Stimulated activated CD8-positive, alpha-beta memory T cell treated with anti-CD3 and anti-CD28 coated beads, Interleukin-7, amount 100 ng/mL, for 1 hour (primary cell): Measurements from ENCODE around the gene B9D1.

Experiments
- DNase-seq, 2 donors: peaks; one replicate each; pipeline ENCODE4 v3.0.0-alpha.2; 2020; ENCODE audit warnings: low read depth in 2 of 2

B9D1 gene, protein sequence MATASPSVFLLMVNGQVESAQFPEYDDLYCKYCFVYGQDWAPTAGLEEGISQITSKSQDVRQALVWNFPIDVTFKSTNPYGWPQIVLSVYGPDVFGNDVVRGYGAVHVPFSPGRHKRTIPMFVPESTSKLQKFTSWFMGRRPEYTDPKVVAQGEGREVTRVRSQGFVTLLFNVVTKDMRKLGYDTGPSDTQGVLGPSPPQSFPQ

DNA sequence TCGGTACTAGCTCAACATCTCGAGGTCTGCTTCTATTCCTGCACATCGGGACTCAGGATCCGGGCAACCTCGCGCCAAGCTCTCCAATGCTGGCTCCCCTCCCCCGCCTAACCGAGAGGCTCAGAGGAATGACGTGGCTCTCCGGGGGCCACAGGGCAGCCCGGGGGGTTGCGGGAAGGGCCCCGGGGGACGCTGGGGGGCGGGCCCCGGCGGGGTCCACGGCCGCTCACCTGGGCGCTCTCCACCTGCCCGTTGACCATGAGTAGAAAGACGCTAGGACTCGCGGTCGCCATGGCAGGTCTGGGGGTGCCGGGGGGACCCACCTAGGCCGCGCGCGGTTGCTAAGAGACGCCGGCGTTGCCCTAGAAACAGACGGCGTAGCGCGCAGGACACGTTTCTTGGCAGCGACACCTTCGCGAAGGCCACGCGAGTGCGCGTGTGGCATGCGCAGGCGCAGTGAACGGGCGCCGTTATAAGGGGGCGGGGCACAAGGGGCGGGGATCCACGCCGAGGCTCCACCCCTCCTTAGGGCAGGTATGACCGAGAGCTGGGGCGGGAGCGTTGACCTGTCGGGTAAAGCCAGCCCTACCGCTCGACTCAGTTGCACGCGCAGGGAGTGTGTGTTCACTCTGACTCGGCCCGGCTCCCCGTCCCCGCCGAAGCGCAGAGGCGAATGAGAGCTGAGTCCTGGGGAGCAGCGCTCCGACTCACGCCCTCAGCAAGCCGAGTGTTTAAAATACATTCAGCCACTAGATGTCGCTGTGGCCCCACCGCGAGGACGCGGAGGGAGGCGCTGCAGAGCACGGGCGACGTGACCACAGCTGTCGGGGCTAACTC, at the start of gene B9D1:
Gene B9D1, minus strand, starts transcription at position 447 of the 837 bp plus-strand sequence. Its CDS starts 154 bp downstream, at position 293.
- peak; percentile 93 for DNase-seq

GRCh38 chr17:19411631-19412030, 49.1 kb upstream of the B9D1 start:
- no peak for DNase-seq

- DNase-seq: no peak
These were observed 48.5 kb upstream of the B9D1 start, which contains the start of gene RNF112 for GRCh38 chr17:19410875-19411620. TSS of gene RNF112 (plus strand) at chr17:19411232. CDS start at chr17:19411409, 177 bp downstream.

GRCh38 chr17:19410091-19410490, 47.6 kb upstream of the B9D1 start:
- DNase-seq: no peak

DNA sequence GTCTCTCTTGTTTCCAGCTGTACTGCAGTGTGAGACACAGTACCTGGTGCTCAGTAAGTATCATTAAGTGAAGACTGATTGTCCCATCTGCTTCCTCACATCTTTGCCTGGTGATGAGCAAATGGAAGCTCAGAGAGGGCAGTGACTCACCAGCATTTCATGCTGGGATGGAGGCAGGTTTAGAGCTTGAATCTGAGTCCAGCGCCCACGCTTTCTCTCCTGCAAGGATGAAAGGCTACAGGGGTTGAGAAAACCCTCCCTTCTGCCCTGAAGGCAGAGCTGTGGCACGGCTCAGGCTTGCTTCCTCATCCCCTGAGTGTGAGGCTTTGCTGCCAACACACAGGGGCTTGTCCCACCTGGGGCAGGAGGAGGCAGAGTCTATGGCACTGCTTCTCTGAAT, 47.0 kb upstream of the B9D1 start:
- no peak for DNase-seq

GRCh38 chr17:19409066-19409465, 46.5 kb upstream of the B9D1 start:
- no peak for DNase-seq

DNA sequence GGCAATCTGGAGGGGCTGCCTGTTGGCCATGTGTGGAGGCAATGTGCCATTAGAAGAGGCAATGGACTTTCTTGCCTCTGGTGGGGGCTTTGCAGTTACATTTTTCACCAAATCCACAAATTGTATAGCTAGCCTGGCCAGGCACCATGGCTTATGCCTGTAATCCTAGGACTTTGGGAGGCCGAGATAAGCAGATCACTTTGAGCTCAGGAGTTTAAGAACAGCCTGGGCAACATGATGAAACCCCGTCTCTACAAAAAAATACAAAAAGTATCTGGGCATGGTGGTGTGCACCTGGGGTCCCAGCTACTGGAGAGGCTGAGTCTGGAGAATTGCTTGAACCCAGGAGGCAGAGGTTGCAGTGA, 45.8 kb upstream of the B9D1 start:
- DNase-seq: no peak

GRCh38 chr17:19407601-19408345, 45.2 kb upstream of the B9D1 start:
- DNase-seq: no peak

DNA sequence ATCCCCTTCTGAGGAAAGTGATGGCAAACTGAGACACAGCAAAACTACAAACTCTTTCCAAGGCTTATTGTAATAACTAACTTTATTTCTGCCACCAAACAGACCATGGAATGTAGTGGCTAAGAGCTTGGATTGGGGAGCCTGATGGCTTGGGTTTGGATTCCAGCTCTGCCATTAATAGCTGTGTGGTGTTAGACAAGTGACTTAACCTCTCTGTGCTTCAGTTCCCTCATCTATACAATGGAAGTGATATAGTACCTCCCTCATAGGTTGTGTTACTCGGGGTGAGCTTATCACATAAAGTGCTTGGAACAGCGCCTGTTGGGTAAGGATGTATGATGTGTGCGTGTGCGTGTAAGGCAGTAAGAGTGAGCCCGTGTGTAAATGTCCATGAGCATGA, 42.6 kb upstream of the B9D1 start:
- DNase-seq: no peak

GRCh38 chr17:19404264-19404663, 41.7 kb upstream of the B9D1 start:
- no peak for DNase-seq

- DNase-seq: no peak
These were observed 40.5 kb upstream of the B9D1 start for GRCh38 chr17:19403021-19403420.

GRCh38 chr17:19402171-19402570, 39.6 kb upstream of the B9D1 start:
- DNase-seq: no peak

DNA sequence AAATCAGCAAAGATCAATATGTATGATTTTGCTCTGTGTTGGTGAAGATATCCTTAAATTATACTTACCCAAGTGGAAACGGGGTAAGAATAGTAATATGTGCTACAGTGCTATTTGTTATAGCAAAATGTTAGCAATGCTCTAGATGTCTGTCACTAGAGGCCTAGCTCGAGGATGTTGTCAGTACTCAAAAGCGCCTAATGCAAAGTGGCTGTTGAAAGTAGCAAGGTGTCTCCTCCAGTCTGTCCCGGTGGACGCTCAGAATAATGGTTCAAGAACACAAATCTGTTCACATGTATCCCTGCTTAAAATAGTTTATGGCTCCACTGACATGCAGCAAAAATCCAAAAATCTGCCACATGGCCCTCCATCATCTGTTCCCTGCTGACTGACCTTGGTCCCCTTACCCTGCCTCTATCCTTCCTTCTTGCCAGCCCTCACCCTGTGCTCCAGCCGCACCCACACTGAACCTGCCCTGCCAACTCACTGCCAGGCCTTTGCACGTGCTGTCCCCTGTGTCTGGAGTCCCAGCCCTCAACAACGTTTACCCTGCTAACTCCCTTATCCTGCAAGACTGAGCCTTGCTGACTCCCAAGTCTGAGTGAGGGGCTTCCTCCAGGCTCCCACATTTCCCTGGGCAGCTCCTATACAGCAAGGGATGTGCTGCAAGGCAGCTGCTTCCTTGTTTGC, 38.9 kb upstream of the B9D1 start:
- no peak for DNase-seq

DNA sequence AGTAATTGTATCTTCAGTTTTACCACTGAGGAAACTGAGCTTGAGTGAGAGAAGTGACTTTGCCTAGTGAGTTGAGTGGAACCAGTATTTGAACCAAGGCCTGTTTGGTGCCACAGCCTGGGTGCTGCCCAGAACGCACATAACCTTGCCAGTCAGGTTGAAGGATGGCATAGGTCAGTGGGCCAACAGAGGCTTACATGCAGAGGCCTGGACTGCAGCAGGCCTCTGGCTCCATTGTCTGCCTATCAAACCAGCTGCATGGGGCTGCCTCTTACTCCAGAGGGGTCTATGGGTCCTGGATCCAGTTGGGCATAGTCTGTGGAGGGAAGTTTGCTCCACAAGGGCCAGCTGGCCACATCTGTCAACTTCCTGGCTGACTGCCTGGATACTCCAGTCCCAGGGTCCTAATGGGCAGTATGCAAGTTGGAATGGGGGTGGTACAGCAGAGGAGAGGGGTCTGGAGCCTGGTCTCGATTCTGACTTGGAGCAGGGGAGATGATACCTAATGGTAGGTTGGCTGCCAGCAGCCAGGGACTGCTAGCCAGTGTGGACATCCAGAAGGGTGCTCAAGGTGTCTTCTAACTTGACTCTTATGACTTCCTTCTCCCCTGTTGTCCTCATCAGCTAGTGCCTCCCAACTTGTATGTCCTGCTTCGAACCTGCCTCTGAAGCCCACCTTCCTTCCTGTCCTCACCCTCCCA, 37.4 kb upstream of the B9D1 start:
- DNase-seq: no peak

DNA sequence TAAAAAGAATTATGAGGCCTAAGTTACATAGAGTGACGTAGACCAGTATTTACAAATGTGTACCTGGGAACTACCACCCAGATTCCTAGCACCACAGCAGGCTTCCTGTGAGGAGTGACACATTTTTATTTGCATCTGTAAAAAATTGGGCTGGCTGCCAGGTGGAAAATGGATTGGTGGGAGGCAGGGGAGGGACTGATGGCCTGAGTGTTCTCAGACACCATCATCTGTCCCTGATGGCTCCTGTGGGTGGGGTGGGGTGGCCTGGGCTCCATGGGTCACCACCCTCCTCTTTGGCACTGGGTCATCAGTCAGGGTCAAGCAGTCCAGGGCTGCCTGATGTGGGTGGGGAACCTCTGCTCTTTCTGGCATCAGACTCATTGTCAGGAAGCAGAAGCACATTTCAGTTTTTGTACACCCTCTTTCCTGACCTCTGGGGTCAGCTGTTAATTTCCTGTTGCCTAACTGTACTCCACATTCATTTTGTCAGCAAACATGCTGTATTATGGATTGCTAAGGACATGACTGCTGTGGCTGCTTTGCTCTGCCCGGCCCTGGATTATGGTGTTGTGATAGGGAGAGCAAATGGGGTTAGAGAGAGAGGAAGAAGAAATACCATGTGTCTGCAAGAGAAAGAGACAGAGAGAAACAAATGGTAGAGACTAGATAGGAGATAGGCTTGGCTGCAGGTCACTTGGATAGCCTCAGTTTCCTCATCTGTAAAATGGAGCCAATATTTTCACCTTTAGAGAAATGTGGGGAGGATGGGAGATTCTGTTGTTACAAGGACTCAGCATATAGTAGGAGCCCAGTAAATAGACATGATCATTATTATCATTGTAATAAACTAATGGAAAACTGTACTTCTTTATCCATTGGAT, 36.0 kb upstream of the B9D1 start:
- DNase-seq: no peak

GRCh38 chr17:19397556-19398041, 35.1 kb upstream of the B9D1 start:
- DNase-seq: no peak

DNA sequence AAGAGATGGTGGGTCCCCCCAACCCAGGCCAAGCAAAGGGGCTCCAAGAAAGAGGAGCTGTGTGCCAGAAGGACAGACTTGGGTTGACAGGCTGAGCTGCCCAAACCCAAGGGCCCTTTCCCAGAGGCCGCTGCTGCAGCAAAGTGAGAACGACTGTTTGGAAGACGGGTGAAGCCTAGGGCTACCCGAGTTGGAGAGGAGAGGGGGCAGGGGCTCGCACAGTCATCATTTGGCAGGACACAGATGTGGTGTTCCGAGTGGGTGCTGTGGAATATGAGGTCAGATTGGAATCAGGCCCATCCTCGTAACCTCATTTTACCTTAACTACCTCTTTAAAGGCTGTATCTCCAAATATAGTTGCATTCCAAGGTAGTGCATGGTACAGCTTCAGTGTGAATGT, 29.8 kb upstream of the B9D1 start:
- no peak for DNase-seq

DNA sequence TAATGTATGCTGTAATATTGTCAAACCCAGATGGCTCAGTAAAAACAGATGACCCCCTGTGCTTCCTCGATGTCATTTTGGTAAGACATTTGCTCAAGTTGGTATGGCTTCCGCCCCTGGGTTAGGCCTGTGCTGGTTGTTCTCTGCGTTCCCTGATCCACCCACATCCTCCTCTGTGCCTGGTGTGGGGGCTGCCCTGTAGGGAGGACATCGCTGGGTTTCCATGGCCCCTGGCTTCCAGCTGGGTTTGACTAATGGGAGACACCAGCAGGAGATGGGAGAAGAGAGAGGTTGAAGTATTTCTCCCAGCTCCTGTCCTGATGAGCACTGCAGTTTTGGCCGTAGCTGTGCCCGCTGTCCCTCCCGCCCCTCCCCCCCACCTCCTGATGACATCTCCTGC, 28.9 kb upstream of the B9D1 start:
- no peak for DNase-seq

- DNase-seq: no peak
These were observed 28.4 kb upstream of the B9D1 start for GRCh38 chr17:19390951-19391350.
